Adrenal gland (tissue), 12 donors: ENCODE measurements around the gene ETFBKMT. TPM values are rescaled to one million over a fixed set of nuclear protein-coding genes. Genes with fewer than 3 reads are reported as not detected.
"Not testable (repeated sequence)": the region's sequence is repeated elsewhere in the genome, so short reads cannot be mapped to it uniquely, and the experiment has no call there.

Experiments used
- DNase-seq, 7 donors: peaks; one replicate each; pipeline ENCODE4 v3.0.0-alpha.2; 2019 to 2020
- H3K27ac ChIP-seq, 5 donors: fragments of 200-600 bp; sonication (generic) in 4 of 5; 1 replicate in 3 of 5; 2 replicates in 2 of 5; pipeline versions ENCODE4 v1.5.1 to v1.8.0; 2016 to 2020; ENCODE audit warnings: mild to moderate bottlenecking in 1 of 5
- H3K27me3 ChIP-seq: fragments of 200-600 bp; 2 replicates; pipeline ENCODE4 v1.8.0; 2021
- H3K36me3 ChIP-seq, 2 donors: fragments of 200-600 bp; replicated peaks in 1 of 2; 1 replicate in 1 of 2; 2 replicates in 1 of 2; pipeline versions ENCODE4 v1.5.1 to v1.8.0; 2018 to 2022
- H3K4me1 ChIP-seq, 2 donors: fragments of 200-600 bp; replicated peaks in 1 of 2; 1 replicate in 1 of 2; 2 replicates in 1 of 2; pipeline versions ENCODE4 v1.5.1 to v1.8.0; 2018 to 2021
- H3K4me3 ChIP-seq, 4 donors: fragments of 200-600 bp; sonication (generic) in 3 of 4; one replicate each; pipeline ENCODE4 v1.5.1; 2016 to 2018
- H3K9me3 ChIP-seq, 3 donors: fragments of 200-600 bp; sonication (generic) in 1 of 3; replicated peaks in 1 of 3; 1 replicate in 2 of 3; 2 replicates in 1 of 3; pipeline versions ENCODE4 v1.5.1 to v1.8.0; 2016 to 2021
- POLR2A ChIP-seq, 2 donors: fragments of 450-650 bp; IDR thresholded peaks; one replicate each; pipeline ENCODE4 v1.6.1; 2017; ENCODE audit warnings: antibody characterized with exemption in 2 of 2, mild to moderate bottlenecking in 2 of 2, moderate library complexity in 1 of 2
- WGBS, 4 donors: extraction: QIAGEN DNeasy Blood & Tissue Kit in 2 of 4; methylation state at CpG; one replicate each; pipeline versions ENCODE4 v1.1.5 to v1.1.7; 2013 to 2017; 5-methylcytosine and 5-hydroxymethylcytosine counted together
- intact Hi-C, 2 donors: fragments of 100-400 bp; cut with DNase I; formaldehyde crosslinking; loops; one replicate each; pipeline versions ENCODE4 v1.14.1 to v1.15.0; 2022 to 2023
- polyA plus RNA-seq, 3 donors: library from polyadenylated mRNA; stranded (reverse); fragments of 200-250 nt in 2 of 3; fragments of 350-450 nt in 1 of 3; fragmentation: Illumina TruSeq in 1 of 3; extraction: RNeasy Lipid Tissue Mini Kit (QIAGEN cat#74804) in 1 of 3; gene quantifications; one replicate each; pipeline ENCODE4 v1.2.3, GENCODE V29; 2013 to 2014
- total RNA-seq, 9 donors: library from RNA; depleted of rRNA in 4 of 9; stranded (reverse); fragments of >200 nt in 4 of 9; fragments of 120-200 nt in 1 of 9; fragmentation: NEBNext Ultra II Directional in 1 of 9; extraction: Animal tissue kit (Norgen Biotek cat#: 25700) in 1 of 9; gene quantifications; one replicate each; pipeline versions ENCODE4 v1.1.0 to v1.2.4, GENCODE V29; 2013 to 2023
- TF ChIP-seq, protein P1 (sequence below), 6 experiments: fragments of 450-650 bp in 4 of 6; fragments of 200-600 bp in 2 of 6; sonication (generic) in 1 of 6; IDR thresholded peaks; 1 replicate in 5 of 6; 2 replicates in 1 of 6; pipeline versions ENCODE4 v1.5.1 to v1.8.0; 2016 to 2021; ENCODE audit warnings: antibody characterized with exemption in 6 of 6, mild to moderate bottlenecking in 2 of 6, moderate library complexity in 1 of 6
- donor health status: healthy with polysubstance abuse.
- donor health status: Bipolar disorder and iron deficiency.
- donor health status: DM: yes; HTN: yes; CAD: no.
- donor health status: DM: no; HTN: no; CAD: no.
- donor health status: DM: no; HTN: no; CAD: no.
- donor health status: DM: yes; HTN: yes; CAD: no.

The ETFBKMT gene
- total and polyA plus RNA-seq, 12 donors = 2.0 to 11.1 (median 7.3) TPM

- Histone ChIP-seq H3K9me3 (no peaks in the 10 kb centered on the region), H3K27me3 (no peaks in the 10 kb centered on the region), H3K36me3 (no peaks in the 10 kb centered on the region), H3K4me3 (no peak overlapping the region), H3K4me1 (no peaks in the 10 kb centered on the region), H3K27ac (peak overlapping the region in 2 of 5 donors; percentile 30 to 42)
- WGBS, 4 donors = 93 to 97% (median 97%) methylated on average over 3 of the region's 3 CpGs
- TF ChIP-seq POLR2A (IDR thresholded peaks at IDR 0.05) = no peak
- TF ChIP-seq, protein P1, sequence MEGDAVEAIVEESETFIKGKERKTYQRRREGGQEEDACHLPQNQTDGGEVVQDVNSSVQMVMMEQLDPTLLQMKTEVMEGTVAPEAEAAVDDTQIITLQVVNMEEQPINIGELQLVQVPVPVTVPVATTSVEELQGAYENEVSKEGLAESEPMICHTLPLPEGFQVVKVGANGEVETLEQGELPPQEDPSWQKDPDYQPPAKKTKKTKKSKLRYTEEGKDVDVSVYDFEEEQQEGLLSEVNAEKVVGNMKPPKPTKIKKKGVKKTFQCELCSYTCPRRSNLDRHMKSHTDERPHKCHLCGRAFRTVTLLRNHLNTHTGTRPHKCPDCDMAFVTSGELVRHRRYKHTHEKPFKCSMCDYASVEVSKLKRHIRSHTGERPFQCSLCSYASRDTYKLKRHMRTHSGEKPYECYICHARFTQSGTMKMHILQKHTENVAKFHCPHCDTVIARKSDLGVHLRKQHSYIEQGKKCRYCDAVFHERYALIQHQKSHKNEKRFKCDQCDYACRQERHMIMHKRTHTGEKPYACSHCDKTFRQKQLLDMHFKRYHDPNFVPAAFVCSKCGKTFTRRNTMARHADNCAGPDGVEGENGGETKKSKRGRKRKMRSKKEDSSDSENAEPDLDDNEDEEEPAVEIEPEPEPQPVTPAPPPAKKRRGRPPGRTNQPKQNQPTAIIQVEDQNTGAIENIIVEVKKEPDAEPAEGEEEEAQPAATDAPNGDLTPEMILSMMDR (IDR thresholded peaks at IDR 0.05) = no peak
- intact Hi-C loops = no loop called here
- DNase-seq = no peak
These were observed 55.2 kb downstream of the ETFBKMT start for GRCh38 chr12:31714406-31715271.

DNA sequence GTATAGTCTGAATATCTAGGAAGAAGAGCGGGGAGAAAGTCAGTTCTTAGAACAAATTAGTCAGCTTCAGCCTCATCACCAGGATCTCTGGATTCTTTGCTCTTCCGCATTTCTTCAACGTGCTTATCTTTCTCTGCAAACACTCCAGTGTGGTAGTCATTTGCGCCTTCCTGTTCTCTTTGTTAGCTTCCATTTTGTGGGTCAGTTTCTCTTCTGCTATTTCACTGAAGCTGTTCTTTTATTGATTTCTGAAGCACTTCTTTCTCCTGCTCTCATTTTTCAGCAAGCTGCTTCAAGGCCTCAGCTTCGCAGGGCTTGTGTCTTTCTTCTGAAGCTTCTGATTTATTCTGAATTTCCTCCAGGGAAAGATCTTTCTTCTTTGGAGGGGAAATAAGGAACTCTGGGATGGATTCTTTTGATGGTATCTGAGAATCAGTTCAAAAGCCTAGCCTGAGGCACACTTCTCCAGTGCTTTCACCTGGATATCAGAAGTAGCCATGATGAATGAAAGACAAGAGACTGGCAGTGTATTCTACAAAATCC, 55.9 kb downstream of the ETFBKMT start:
- no peak for DNase-seq
- WGBS, 4 donors = 63 to 73% (median 70%) methylated on average over 5 of the region's 5 CpGs
- Histone ChIP-seq H3K27me3 (no peaks in the 10 kb centered on the region), H3K4me3 (no peak overlapping the region), H3K27ac (peak overlapping the region in 2 of 5 donors; percentile 30 to 42), H3K9me3 (no peaks in the 10 kb centered on the region), H3K4me1 (no peaks in the 10 kb centered on the region), H3K36me3 (no peaks in the 10 kb centered on the region)
- TF ChIP-seq, protein P1 (IDR thresholded peaks at IDR 0.05) = no peak
- TF ChIP-seq POLR2A (IDR thresholded peaks at IDR 0.05) = no peak
- intact Hi-C loops = no loop called here

GRCh38 chr12:31716998-31717397, 57.5 kb downstream of the ETFBKMT start:
- H3K9me3 ChIP-seq, H3K27me3 ChIP-seq, DNase-seq, H3K4me1 ChIP-seq, H3K36me3 ChIP-seq, H3K27ac ChIP-seq, H3K4me3 ChIP-seq, intact Hi-C loops: not testable (repeated sequence)
- 96 to 97% (median 96%) methylated on average over 4 of the region's 4 CpGs for WGBS, 4 donors

- H3K36me3 ChIP-seq, DNase-seq, H3K4me1 ChIP-seq, H3K9me3 ChIP-seq, H3K27ac ChIP-seq, intact Hi-C loops, H3K27me3 ChIP-seq, H3K4me3 ChIP-seq: not testable (repeated sequence)
- WGBS, 4 donors = 93 to 98% (median 96%) methylated on average over 5 to 15 of the region's 15 CpGs
These were observed 59.2 kb downstream of the ETFBKMT start for GRCh38 chr12:31718542-31719198.

DNA sequence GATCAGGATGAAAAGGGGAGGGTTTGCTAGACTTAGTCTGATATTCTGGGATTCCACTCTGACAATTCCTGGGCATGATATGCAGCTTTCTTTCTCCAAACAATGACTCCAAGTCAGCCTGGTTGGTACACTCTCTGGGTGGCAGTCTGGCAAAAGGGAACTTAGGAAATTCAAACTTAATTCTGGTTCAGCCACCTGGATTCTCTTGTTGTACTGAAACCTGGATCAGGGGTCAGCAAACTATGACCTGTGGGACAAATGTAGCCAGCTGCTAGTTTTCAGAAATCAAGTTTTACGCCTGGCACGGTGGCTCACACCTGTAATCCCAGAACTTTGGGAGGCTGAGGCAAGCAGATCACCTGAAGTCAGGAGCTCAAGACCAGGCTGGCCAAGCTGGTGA, 63.1 kb downstream of the ETFBKMT start:
- WGBS, 4 donors = 94 to 100% (median 99%) methylated on average over 2 of the region's 2 CpGs
- Histone ChIP-seq H3K9me3 (no peaks in the 10 kb centered on the region), H3K4me1 (peaks cover 0 to 10% of the 10 kb centered on the region in 2 donors), H3K27me3 (no peaks in the 10 kb centered on the region), H3K36me3 (no peaks in the 10 kb centered on the region), H3K27ac (peak overlapping the region in 1 of 5 donors; percentile 34), H3K4me3 (no peak overlapping the region)
- no peak for DNase-seq
- intact Hi-C loops = no loop called here
- TF ChIP-seq, protein P1 (IDR thresholded peaks at IDR 0.05) = no peak
- no peak for TF ChIP-seq POLR2A (IDR thresholded peaks at IDR 0.05)
